Activated naive CD4-positive, alpha-beta T cell treated with anti-CD3 and anti-CD28 coated beads, Interleukin-2, amount 10 ng/mL, durations not matched to agents 7 days and 5 days (primary cell): ENCODE results near the gene BBS2.

Source experiments
- CTCF ChIA-PET: fragments of 350-600 bp; sonication (Branson Sonifier 250); formaldehyde crosslinking; loops from one replicate; lab custom pipeline; 2021; ENCODE audit warnings: antibody characterized with exemption; lab: Charles Lee
- DNase-seq: peaks from one replicate; pipeline ENCODE4 v3.0.0-alpha.2; 2020
- H3K27ac Mint-ChIP-seq: one replicate; pipeline ENCODE4 v1.8.0; 2021; ENCODE audit warnings: mild to moderate bottlenecking, moderate library complexity, mixed read lengths
- H3K27me3 Mint-ChIP-seq: one replicate; pipeline ENCODE4 v1.8.0; 2021; ENCODE audit warnings: mild to moderate bottlenecking, mixed read lengths
- H3K36me3 Mint-ChIP-seq: one replicate; pipeline ENCODE4 v1.8.0; 2021; ENCODE audit warnings: mixed read lengths
- H3K4me1 Mint-ChIP-seq: one replicate; pipeline ENCODE4 v1.8.0; 2021; ENCODE audit warnings: mixed read lengths
- H3K4me3 Mint-ChIP-seq: one replicate; pipeline ENCODE4 v1.8.0; 2021; ENCODE audit warnings: mild to moderate bottlenecking, moderate library complexity, mixed read lengths
- H3K9me3 Mint-ChIP-seq: one replicate; pipeline ENCODE4 v1.8.0; 2021; ENCODE audit warnings: mixed read lengths

The BBS2 gene

GRCh38 chr16:56450275-56450985, 69.4 kb downstream of the BBS2 start:
- Mint-ChIP-seq H3K27ac (peak overlapping the region; percentile 89), H3K4me1 (peaks cover 55% of the 10 kb centered on the region), H3K4me3 (peak overlapping the region; percentile 95), H3K9me3 (no peaks in the 10 kb centered on the region), H3K36me3 (peaks cover 51% of the 10 kb centered on the region), H3K27me3 (no peaks in the 10 kb centered on the region)
- CTCF ChIA-PET = no interaction called here
- peak; percentile 25 for DNase-seq

GRCh38 chr16:56448005-56448404, 71.8 kb downstream of the BBS2 start:
- Mint-ChIP-seq H3K36me3 (peaks cover 48% of the 10 kb centered on the region), H3K27ac (no peak overlapping the region), H3K9me3 (no peaks in the 10 kb centered on the region), H3K27me3 (no peaks in the 10 kb centered on the region), H3K4me1 (peaks cover 52% of the 10 kb centered on the region), H3K4me3 (no peak overlapping the region)
- DNase-seq = no peak
- CTCF ChIA-PET = no interaction called here

- H3K4me1 Mint-ChIP-seq = peaks cover 45% of the 10 kb centered on the region
- CTCF ChIA-PET = interaction anchor here (0.8 to 1.3 kb wide), 2 partner anchors 10 to 46 kb away, joined by 3 read pairs; no protein-coding TSS in a partner anchor
These were observed 72.5 kb downstream of the BBS2 start for GRCh38 chr16:56447286-56447685.

DNA sequence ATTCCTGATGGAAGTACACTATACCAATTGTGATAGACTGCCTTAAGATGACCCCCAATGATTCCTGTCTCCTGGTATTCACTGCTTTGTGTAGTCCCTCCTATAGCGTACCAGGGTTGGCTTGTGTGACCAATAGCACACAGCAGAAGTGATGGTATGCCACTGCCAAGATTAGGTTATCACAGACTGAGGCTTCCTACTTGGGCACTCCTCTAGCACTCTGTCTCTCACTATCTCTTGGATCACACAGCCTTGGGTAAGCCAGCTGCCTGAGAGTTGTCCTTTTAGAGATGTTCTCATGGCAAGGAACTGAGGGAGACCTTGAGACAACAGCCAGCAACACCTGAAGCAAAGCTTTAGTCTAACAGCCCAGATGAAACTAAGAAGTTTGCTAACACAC, 81.8 kb downstream of the BBS2 start:
- CTCF ChIA-PET = interaction anchor here (0.8 kb wide), 1 partner anchor 291 kb away, joined by 4 read pairs; no protein-coding TSS in a partner anchor
- no peaks in the 10 kb centered on the region for H3K9me3 Mint-ChIP-seq
- H3K4me3 Mint-ChIP-seq = no peak overlapping the region
- no peak overlapping the region for H3K27ac Mint-ChIP-seq
- peaks cover 56% of the 10 kb centered on the region for H3K36me3 Mint-ChIP-seq
- H3K4me1 Mint-ChIP-seq = no peaks in the 10 kb centered on the region
- no peak for DNase-seq
- no peaks in the 10 kb centered on the region for H3K27me3 Mint-ChIP-seq

More at GRCh38 chr16:56447286-56447685, 72.5 kb downstream of the BBS2 start:
- peaks cover 54% of the 10 kb centered on the region for H3K36me3 Mint-ChIP-seq
- H3K27me3 Mint-ChIP-seq = no peaks in the 10 kb centered on the region
- no peaks in the 10 kb centered on the region for H3K9me3 Mint-ChIP-seq
- H3K4me3 Mint-ChIP-seq = no peak overlapping the region
- no peak overlapping the region for H3K27ac Mint-ChIP-seq
- DNase-seq = no peak

- CTCF ChIA-PET = no interaction called here
- H3K4me1 Mint-ChIP-seq = no peaks in the 10 kb centered on the region
- H3K27ac Mint-ChIP-seq = no peak overlapping the region
- no peaks in the 10 kb centered on the region for H3K9me3 Mint-ChIP-seq
- no peak for DNase-seq
- H3K4me3 Mint-ChIP-seq = no peak overlapping the region
- no peaks in the 10 kb centered on the region for H3K27me3 Mint-ChIP-seq
- H3K36me3 Mint-ChIP-seq = peaks cover 53% of the 10 kb centered on the region
These were observed 83.6 kb downstream of the BBS2 start for GRCh38 chr16:56436258-56436657.
